Endothelial cell of umbilical vein (primary cell): ENCODE data around the gene ODAD4. TPM values are rescaled to one million over a fixed set of nuclear protein-coding genes. Genes with fewer than 3 reads are reported as not detected.

Experiments
- BruUV-seq: library from RNA; stranded (reverse); fragments of 400-500 nt; replicated peaks from 2 replicates; lab custom pipeline; 2021; lab: Mats Ljungman, UMichigan
- CTCF ChIA-PET: fragments of 300-600, 350-600 bp; sonication (Branson Sonifier 250); formaldehyde crosslinking; loops from one replicate; lab custom pipeline; 2021; ENCODE audit warnings: antibody characterized with exemption, inconsistent platforms; lab: Charles Lee
- POLR2A ChIA-PET: fragments of 300-600, 350-600 bp; sonication (Branson Sonifier 250); formaldehyde crosslinking; loops from one replicate; lab custom pipeline; 2021; ENCODE audit warnings: antibody characterized with exemption, inconsistent platforms; lab: Charles Lee
- DNase-seq: peaks from one replicate; pipeline ENCODE4 v3.0.0-alpha.2; 2011; ENCODE audit warnings: low read depth, low spot score
- FAIRE-seq: peaks from 2 replicates; lab custom pipeline; 2011; peaks lifted over from hg19 to GRCh38; lab: Jason Lieb, UNC
- H2AFZ ChIP-seq: 2 replicates; pipeline ENCODE4 v1.6.0; 2012; ENCODE audit warnings: low read depth, low read length, control low read depth, inconsistent platforms
- H3K27ac ChIP-seq: 2 replicates; pipeline ENCODE4 v1.5.1; 2011; ENCODE audit warnings: low read depth, mild to moderate bottlenecking, control low read depth, low read length, moderate library complexity; ENCODE audit not compliant: insufficient read depth
- H3K27me3 ChIP-seq, 2 experiments: 2 replicates each; pipeline versions ENCODE4 v1.6.0 to v1.6.1; 2011; ENCODE audit warnings: low read length in 2 of 2, mixed read lengths in 1 of 2; ENCODE audit not compliant: control insufficient read depth in 2 of 2, insufficient read depth in 2 of 2
- H3K36me3 ChIP-seq, 2 experiments: 2 replicates in 1 of 2; 3 replicates in 1 of 2; pipeline ENCODE4 v1.5.1; 2011; ENCODE audit warnings: low read length in 2 of 2, mild to moderate bottlenecking in 1 of 2, moderate library complexity in 1 of 2; ENCODE audit not compliant: control insufficient read depth in 2 of 2, insufficient read depth in 2 of 2; ENCODE audit errors: extremely low read depth in 1 of 2
- H3K4me1 ChIP-seq: 3 replicates; pipeline ENCODE4 v1.5.1; 2011; ENCODE audit warnings: mild to moderate bottlenecking, low read length; ENCODE audit not compliant: control insufficient read depth, insufficient read depth; ENCODE audit errors: extremely low read depth
- H3K4me2 ChIP-seq: 2 replicates; pipeline ENCODE4 v1.6.1; 2011; ENCODE audit warnings: low read length, control low read depth, mixed read lengths; ENCODE audit not compliant: insufficient read depth
- H3K4me3 ChIP-seq, 3 experiments: fragments of 200-600 bp in 1 of 3; sonication (generic), shearing (Covaris generic) in 1 of 3; replicated peaks in 1 of 3; 2 replicates each; pipeline ENCODE4 v1.5.1; 2011 to 2016; ENCODE audit warnings: control low read depth in 3 of 3, low read length in 3 of 3, mild to moderate bottlenecking in 2 of 3, inconsistent platforms in 1 of 3, low read depth in 1 of 3, moderate library complexity in 1 of 3; ENCODE audit not compliant: insufficient read depth in 1 of 3
- H3K79me2 ChIP-seq: 2 replicates; pipeline ENCODE4 v1.6.0; 2012; ENCODE audit warnings: low read length, inconsistent platforms; ENCODE audit not compliant: control insufficient read depth, insufficient read depth
- H3K9ac ChIP-seq: replicated peaks from 2 replicates; pipeline ENCODE3; 2011; ENCODE audit warnings: low read length, control low read depth; ENCODE audit not compliant: insufficient read depth; ENCODE audit errors: extremely low read depth
- H3K9me1 ChIP-seq: replicated peaks from 3 replicates; pipeline ENCODE4 v1.6.0; 2011; ENCODE audit warnings: mild to moderate bottlenecking, low read length; ENCODE audit not compliant: control insufficient read depth, insufficient read depth; ENCODE audit errors: extremely low read depth
- H3K9me3 ChIP-seq: replicated peaks from 2 replicates; pipeline ENCODE4 v1.5.1; 2012; ENCODE audit warnings: low read length, inconsistent platforms; ENCODE audit not compliant: control insufficient read depth, insufficient read depth
- H4K20me1 ChIP-seq: replicated peaks from 2 replicates; pipeline ENCODE3; 2011; ENCODE audit warnings: mild to moderate bottlenecking, low read length; ENCODE audit not compliant: control insufficient read depth, insufficient read depth; ENCODE audit errors: extremely low read depth
- CTCF ChIP-seq, 2 donors: IDR thresholded peaks; 1 replicate in 1 of 2; 2 replicates in 1 of 2; pipeline ENCODE4 v1.5.1; 2011; ENCODE audit warnings: low read length in 2 of 2, mild to moderate bottlenecking in 2 of 2, moderate library complexity in 2 of 2, control low read depth in 1 of 2, inconsistent platforms in 1 of 2, low read depth in 1 of 2; ENCODE audit not compliant: insufficient read depth in 1 of 2; ENCODE audit errors: extremely low read depth in 1 of 2
- FOS ChIP-seq: IDR thresholded peaks from 2 replicates; pipeline ENCODE4 v1.6.1; 2011; ENCODE audit warnings: mild to moderate bottlenecking, low read length, moderate library complexity, borderline replicate concordance; ENCODE audit not compliant: insufficient read depth
- GATA2 ChIP-seq: IDR thresholded peaks from 2 replicates; pipeline ENCODE4 v1.7.0; 2011; ENCODE audit warnings: low read depth, mild to moderate bottlenecking, moderate library complexity, mixed read lengths, low read length; ENCODE audit not compliant: insufficient read length, insufficient read depth
- MAX ChIP-seq: IDR thresholded peaks from 2 replicates; pipeline ENCODE4 v1.6.1; 2011; ENCODE audit not compliant: insufficient read depth, insufficient read length
- dilution Hi-C: fragments of 300-500 bp; cut with MboI; formaldehyde crosslinking; loops from one replicate; pipeline ENCODE4 v1.15.0; 2019; ENCODE audit warnings: low sequenced_read_pairs; ENCODE audit not compliant: extremely low pct_ligation_motif_present
- intact Hi-C: fragments of 100-400 bp; cut with micrococcal nuclease; formaldehyde crosslinking; loops from one replicate; pipeline ENCODE4 v1.10.0; 2022
- polyA plus RNA-seq, 4 experiments: library from polyadenylated mRNA; depleted of rRNA in 3 of 4; stranded (reverse) in 3 of 4; unstranded in 1 of 4; fragments of >200 nt; gene quantifications; 2 replicates each; pipeline versions ENCODE4 v1.2.1 to v1.2.3, GENCODE V29; 2011 to 2012; ENCODE audit warnings: missing spikeins in 1 of 4
- total RNA-seq: library from RNA; stranded (reverse); gene quantifications from 2 replicates; pipeline ENCODE4 v1.2.3, GENCODE V29; 2021

The ODAD4 gene
- total and polyA plus RNA-seq, 2 donors (not counting 3 experiments of a cell fraction or from before 2014, with no cell fraction given): 0.19 to 1.0 TPM

GRCh38 chr17:41935641-41936040 lies 5.2 kb downstream of the ODAD4 start:
- dilution Hi-C loops: no loop called here
- FAIRE-seq: no peak
- no peaks in the 10 kb centered on the region for H4K20me1 ChIP-seq

More at GRCh38 chr17:41935641-41936040, 5.2 kb downstream of the ODAD4 start:
- H3K79me2 ChIP-seq: no peaks in the 10 kb centered on the region
- no peak overlapping the region for H3K9ac ChIP-seq
- H3K9me1 ChIP-seq: no peaks in the 10 kb centered on the region
- peaks cover 0 to 3% of the 10 kb centered on the region in 2 experiments for H3K27me3 ChIP-seq
- no TSS peak for BruUV-seq
- H3K9me3 ChIP-seq: no peaks in the 10 kb centered on the region
- H3K4me1 ChIP-seq: no peaks in the 10 kb centered on the region
- POLR2A ChIA-PET: no interaction called here
- intact Hi-C loops: no loop called here
- no peak overlapping the region for H3K27ac ChIP-seq
- H3K4me3 ChIP-seq: no peak overlapping the region
- no peak overlapping the region for H2AFZ ChIP-seq
- CTCF ChIA-PET: interaction anchor here (1.4 kb wide), 1 partner anchor 24 kb away, joined by 3 read pairs; no protein-coding TSS in a partner anchor
- TF ChIP-seq MAX (no peak), FOS (no peak), CTCF (IDR thresholded peaks at IDR 0.05; ENCODE audit: extremely low read depth in 1 of 2, insufficient read depth in 1 of 2, low read depth in 1 of 2, low read length in 2 of 2) (no peak), GATA2 (no peak)
- H3K4me2 ChIP-seq: no peak overlapping the region
- no peaks in the 10 kb centered on the region for H3K36me3 ChIP-seq
- DNase-seq: no peak
